ENCODE results near the gene PCDH9.

DNA sequence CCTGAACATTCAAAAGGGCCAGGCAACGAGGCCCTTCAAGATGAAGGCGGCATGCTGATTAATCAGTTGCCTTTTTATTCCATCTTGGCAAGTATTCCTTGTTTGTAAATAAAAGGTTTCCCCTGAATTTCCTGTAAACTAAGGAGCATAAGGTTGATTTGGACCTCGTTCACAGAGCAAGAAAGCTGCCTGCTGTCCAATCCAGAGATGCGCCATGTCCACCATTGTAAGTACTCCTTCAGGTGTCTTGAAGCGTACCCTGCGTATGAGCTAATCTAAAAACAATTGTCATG, 884.7 kb downstream of the PCDH9 start:
- TF ChIP-seq MXI1 (IDR thresholded peaks at IDR 0.05; ENCODE audit: borderline replicate concordance, low read depth, low read length) (no peak), POLR2A (IDR thresholded peaks at IDR 0.05; ENCODE audit: low read depth, low read length) (no peak), CEBPB (IDR thresholded peaks at IDR 0.05; ENCODE audit: low read depth, low read length) (no peak), RCOR1 (IDR thresholded peaks at IDR 0.05; ENCODE audit: insufficient replicate concordance, low read length) (no peak), MAFK (IDR thresholded peaks at IDR 0.05; ENCODE audit: low read depth, low read length) (no peak), NFE2L2 (IDR thresholded peaks at IDR 0.05; ENCODE audit: low read depth, low read length) (no peak), RAD21 (IDR thresholded peaks at IDR 0.05; ENCODE audit: low read length) (no peak)
- TF ChIP-seq, protein P1, sequence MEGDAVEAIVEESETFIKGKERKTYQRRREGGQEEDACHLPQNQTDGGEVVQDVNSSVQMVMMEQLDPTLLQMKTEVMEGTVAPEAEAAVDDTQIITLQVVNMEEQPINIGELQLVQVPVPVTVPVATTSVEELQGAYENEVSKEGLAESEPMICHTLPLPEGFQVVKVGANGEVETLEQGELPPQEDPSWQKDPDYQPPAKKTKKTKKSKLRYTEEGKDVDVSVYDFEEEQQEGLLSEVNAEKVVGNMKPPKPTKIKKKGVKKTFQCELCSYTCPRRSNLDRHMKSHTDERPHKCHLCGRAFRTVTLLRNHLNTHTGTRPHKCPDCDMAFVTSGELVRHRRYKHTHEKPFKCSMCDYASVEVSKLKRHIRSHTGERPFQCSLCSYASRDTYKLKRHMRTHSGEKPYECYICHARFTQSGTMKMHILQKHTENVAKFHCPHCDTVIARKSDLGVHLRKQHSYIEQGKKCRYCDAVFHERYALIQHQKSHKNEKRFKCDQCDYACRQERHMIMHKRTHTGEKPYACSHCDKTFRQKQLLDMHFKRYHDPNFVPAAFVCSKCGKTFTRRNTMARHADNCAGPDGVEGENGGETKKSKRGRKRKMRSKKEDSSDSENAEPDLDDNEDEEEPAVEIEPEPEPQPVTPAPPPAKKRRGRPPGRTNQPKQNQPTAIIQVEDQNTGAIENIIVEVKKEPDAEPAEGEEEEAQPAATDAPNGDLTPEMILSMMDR (conservative IDR thresholded peaks at IDR 0.05; ENCODE audit: low read depth, low read length): no peak
- TF ChIP-seq, protein P2, sequence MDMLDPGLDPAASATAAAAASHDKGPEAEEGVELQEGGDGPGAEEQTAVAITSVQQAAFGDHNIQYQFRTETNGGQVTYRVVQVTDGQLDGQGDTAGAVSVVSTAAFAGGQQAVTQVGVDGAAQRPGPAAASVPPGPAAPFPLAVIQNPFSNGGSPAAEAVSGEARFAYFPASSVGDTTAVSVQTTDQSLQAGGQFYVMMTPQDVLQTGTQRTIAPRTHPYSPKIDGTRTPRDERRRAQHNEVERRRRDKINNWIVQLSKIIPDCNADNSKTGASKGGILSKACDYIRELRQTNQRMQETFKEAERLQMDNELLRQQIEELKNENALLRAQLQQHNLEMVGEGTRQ (IDR thresholded peaks at IDR 0.05; ENCODE audit: low read depth, low read length): no peak

Measured in IMR-90 (cell line).